ENCODE measurements around the gene D2HGDH. TPM values are rescaled to one million over a fixed set of nuclear protein-coding genes. Genes with fewer than 3 reads are reported as not detected.

D2HGDH gene
- total and polyA plus RNA-seq, 2 of the 13 experiments (the other 11 are each of a cell fraction or from before 2014, with no cell fraction given) = 19.2 to 20.3 TPM

DNA sequence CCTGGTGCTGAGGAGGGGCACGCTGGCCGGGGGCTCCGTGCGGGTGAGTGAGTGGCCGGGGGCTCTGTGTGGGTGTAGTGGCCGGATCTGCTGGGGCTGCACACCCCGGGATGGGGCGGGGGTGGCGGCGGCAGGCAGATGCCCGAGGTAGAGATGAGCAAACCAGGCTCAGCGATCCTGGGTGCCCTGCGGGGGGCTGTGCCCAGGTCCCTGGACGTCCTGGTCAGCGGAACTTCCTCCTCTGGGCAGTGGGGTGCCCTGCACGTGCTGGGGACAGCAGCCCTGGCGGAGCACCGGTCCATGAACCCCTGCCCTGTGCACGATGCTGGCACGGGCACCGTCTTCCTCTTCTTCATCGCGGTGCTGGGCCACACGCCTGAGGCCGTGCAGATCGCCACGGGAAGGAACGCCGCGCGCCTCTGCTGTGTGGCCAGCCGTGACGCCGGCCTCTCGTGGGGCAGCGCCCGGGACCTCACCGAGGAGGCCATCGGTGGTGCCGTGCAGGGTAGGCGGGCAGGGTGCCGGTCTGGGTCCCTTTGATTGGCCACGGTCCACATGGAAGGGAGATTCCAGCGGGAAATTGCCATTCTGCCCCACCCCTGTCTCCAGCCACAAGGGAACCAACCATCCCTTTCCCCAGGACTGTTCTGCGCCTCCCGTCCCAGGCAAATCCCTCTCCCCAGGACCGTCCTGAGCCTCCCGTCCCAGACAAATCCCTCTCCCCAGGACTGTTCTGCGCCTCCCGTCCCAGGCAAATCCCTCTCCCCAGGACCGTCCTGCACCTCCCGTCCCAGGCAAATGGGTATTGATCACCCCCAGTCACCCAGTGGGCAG, 80.4 kb downstream of the D2HGDH start:
- Histone ChIP-seq H3K79me2 (ENCODE audit: insufficient read depth, low read length) (peaks cover 33% of the 10 kb centered on the region), H3K36me3 (replicated peaks in 1 of 2; ENCODE audit: control insufficient read depth in 1 of 2, insufficient read depth in 2 of 2, low read length in 2 of 2) (peaks cover 1 to 6% of the 10 kb centered on the region in 2 experiments; a peak in 3 of 5 replicates), H3K4me3 (replicated peaks in 1 of 3; ENCODE audit: insufficient read depth in 1 of 3, low read depth in 2 of 3, low read length in 3 of 3) (no peak overlapping the region), H4K20me1 (ENCODE audit: insufficient read depth, low read length) (peaks cover 10% of the 10 kb centered on the region; the same call in 1 of the 2 replicates), H2AFZ (ENCODE audit: low read length) (no peak overlapping the region), H3K27ac (ENCODE audit: extremely low read length, insufficient read depth, low read length) (no peak overlapping the region), H3K27me3 (ENCODE audit: control insufficient read depth in 1 of 2, insufficient read depth in 2 of 2, low read length in 2 of 2) (no peaks in the 10 kb centered on the region), H3K4me2 (ENCODE audit: low read depth, low read length) (no peak overlapping the region), H3K9ac (ENCODE audit: insufficient read depth, low read depth, low read length) (no peak overlapping the region), H3K9me3 (ENCODE audit: low read length) (no peaks in the 10 kb centered on the region), H3K4me1 (ENCODE audit: insufficient read depth, low read length) (peaks cover 54% of the 10 kb centered on the region)
- DNase-seq (ENCODE audit: low spot score) (no peak), FAIRE-seq (no peak), ATAC-seq (peak; percentile 1; the same call in 2 of the 3 replicates)
- in situ Hi-C loops (cut with HindIII; ENCODE audit: extremely low pct_ligation_motif_present, low pct_unique_long_range_greater_than_20kb) = no loop called here
- intact Hi-C loops (cut with micrococcal nuclease; ENCODE audit: unreplicated experiment) = no loop called here
- POLR2A ChIA-PET = interaction anchor here (1.3 kb wide), 1 partner anchor 45 kb away, joined by 3 read pairs; no protein-coding TSS in a partner anchor
- CTCF ChIA-PET (ENCODE audit: low intra/inter-chr PET ratio, low total read pairs) = no interaction called here
- no TSS peak for BruUV-seq (replicated peaks)
- TF ChIP-seq RBFOX2 (IDR thresholded peaks at IDR 0.05; ENCODE audit: low read depth, low read length) = peak; percentile 78
- TF ChIP-seq HNRNPL (IDR thresholded peaks at IDR 0.05; ENCODE audit: low read depth, low read length) = 0 out of 2 replicates have a peak, but pooled peaks have one; percentile 6
- no peak for TF ChIP-seq SALL1 (CRISPR knock-in tag; IDR thresholded peaks at IDR 0.05)
- TF ChIP-seq ZBTB38 (CRISPR knock-in tag; IDR thresholded peaks at IDR 0.05) = peak; percentile 54; the same call in 1 of the 2 replicates
- TF ChIP-seq AGO2 (optimal IDR thresholded peaks at IDR 0.05; ENCODE audit: low read depth, low read length) = peak; percentile 60
- no peak for TF ChIP-seq HNRNPLL (IDR thresholded peaks at IDR 0.05; ENCODE audit: low read depth, low read length, poor library complexity, severe bottlenecking)
- 95% methylated on average over 51 of the region's 52 CpGs for WGBS (ENCODE audit: low lambda C conversion rate)

All from HepG2 (cell line).